Subcutaneous adipose tissue (tissue), 4 donors: ENCODE measurements around the gene ATP2B2. TPM values are rescaled to one million over a fixed set of nuclear protein-coding genes. Genes with fewer than 3 reads are reported as not detected.

ENCODE experiments used
- CTCF ChIP-seq: fragments of 450-650 bp; IDR thresholded peaks from one replicate; pipeline ENCODE4 v1.5.1; 2016; ENCODE audit warnings: low read depth, mild to moderate bottlenecking, control low read depth, antibody characterized with exemption, moderate library complexity
- total RNA-seq, 4 donors: library from RNA; depleted of rRNA; stranded (reverse); fragments of >200 nt; gene quantifications; one replicate each; pipeline ENCODE4 v1.1.0, GENCODE V29; 2016

The ATP2B2 gene
- total RNA-seq, 4 donors from 2014 or later, result 0.34 to 0.44 TPM; not detected in 2

- TF ChIP-seq CTCF, result no peak
Observed at GRCh38 chr3:10521772-10522441, 16.5 kb upstream of the ATP2B2 start.

- no peak for TF ChIP-seq CTCF
Observed at GRCh38 chr3:10520072-10520471, 14.7 kb upstream of the ATP2B2 start.

GRCh38 chr3:10519236-10519635 is 13.8 kb upstream of the ATP2B2 start:
- no peak for TF ChIP-seq CTCF

- no peak for TF ChIP-seq CTCF
Observed at GRCh38 chr3:10518506-10519150, 13.2 kb upstream of the ATP2B2 start.

- TF ChIP-seq CTCF, result no peak
Observed at GRCh38 chr3:10517627-10518026, 12.2 kb upstream of the ATP2B2 start.

- TF ChIP-seq CTCF, result no peak
Observed at GRCh38 chr3:10516544-10517452, 11.4 kb upstream of the ATP2B2 start.
